ENCODE data around the gene KRTAP9-3.
"Not testable (repeated sequence)": the region's sequence is repeated elsewhere in the genome, so short reads cannot be mapped to it uniquely, and the experiment has no call there.

The KRTAP9-3 gene

GRCh38 chr17:41254861-41255260 lies 22.6 kb downstream of the KRTAP9-3 start:
- DNase-seq: no peak

- DNase-seq: not testable (repeated sequence)
Observed at GRCh38 chr17:41255381-41256290, 23.4 kb downstream of the KRTAP9-3 start, which contains the start of gene KRTAP9-9. Gene KRTAP9-9 (plus strand): TSS chr17:41255384.

- no peak for DNase-seq
Observed at GRCh38 chr17:41256291-41256685, 24.0 kb downstream of the KRTAP9-3 start.

GRCh38 chr17:41258406-41258805 lies 26.2 kb downstream of the KRTAP9-3 start:
- no peak for DNase-seq

GRCh38 chr17:41263212-41263611 lies 31.0 kb downstream of the KRTAP9-3 start:
- DNase-seq: no peak

- DNase-seq: no peak
Observed at GRCh38 chr17:41264599-41264998, 32.4 kb downstream of the KRTAP9-3 start.

GRCh38 chr17:41265078-41265477 lies 32.8 kb downstream of the KRTAP9-3 start, which contains the start of gene KRTAP9-6:
Gene KRTAP9-6 (plus strand): TSS chr17:41265378. CDS start chr17:41265378, 0 bp downstream.
- no peak for DNase-seq

GRCh38 chr17:41267711-41268110 lies 35.5 kb downstream of the KRTAP9-3 start:
- no peak for DNase-seq

GRCh38 chr17:41271323-41271722 lies 39.1 kb downstream of the KRTAP9-3 start:
- DNase-seq: not testable (repeated sequence)

- DNase-seq: no peak
Observed at GRCh38 chr17:41271858-41272257, 39.6 kb downstream of the KRTAP9-3 start.

GRCh38 chr17:41275648-41276190 lies 43.5 kb downstream of the KRTAP9-3 start, which contains the start of gene KRTAP9-7:
Gene KRTAP9-7 (plus strand): TSS chr17:41275698. CDS start chr17:41275698, 0 bp downstream.
- DNase-seq: not testable (repeated sequence)

GRCh38 chr17:41278176-41278955 lies 46.1 kb downstream of the KRTAP9-3 start:
- no peak for DNase-seq
